Activated B cell treated with CpG ODN at 0.5 μM for 24 hours (primary cell): ENCODE measurements around the gene ADARB2. TPM values are rescaled to one million over a fixed set of nuclear protein-coding genes. Genes with fewer than 3 reads are reported as not detected.

Source experiments
- ATAC-seq: fragments of 200-7000 bp; cut with Tn5 transposase; one replicate; pipeline ENCODE4 v1.10.0; 2021; ENCODE audit warnings: low read depth, mild to moderate bottlenecking, moderate library complexity
- CTCF ChIA-PET: fragments of 350-600 bp; sonication (Branson Sonifier 250); formaldehyde crosslinking; loops from one replicate; lab custom pipeline; 2021; ENCODE audit warnings: antibody characterized with exemption; lab: Charles Lee
- POLR2A ChIA-PET: fragments of 350-600 bp; sonication (Branson Sonifier 250); formaldehyde crosslinking; loops from one replicate; lab custom pipeline; 2021; ENCODE audit warnings: antibody characterized with exemption; lab: Charles Lee
- DNase-seq: peaks from one replicate; pipeline ENCODE4 v3.0.0; 2022
- H3K27ac Mint-ChIP-seq: one replicate; pipeline ENCODE4 v1.8.0; 2020; ENCODE audit warnings: mixed read lengths
- H3K27me3 Mint-ChIP-seq: one replicate; pipeline ENCODE4 v1.8.0; 2021; ENCODE audit warnings: mixed read lengths
- H3K36me3 Mint-ChIP-seq: one replicate; pipeline ENCODE4 v1.8.0; 2021; ENCODE audit warnings: low read depth, mixed read lengths
- H3K4me1 Mint-ChIP-seq: one replicate; pipeline ENCODE4 v1.8.0; 2021; ENCODE audit warnings: mixed read lengths
- H3K4me3 Mint-ChIP-seq: one replicate; pipeline ENCODE4 v1.8.0; 2020; ENCODE audit warnings: mild to moderate bottlenecking, mixed read lengths
- H3K9me3 Mint-ChIP-seq: one replicate; pipeline ENCODE4 v1.8.0; 2020; ENCODE audit warnings: mixed read lengths
- intact Hi-C: fragments of 100-400 bp; cut with micrococcal nuclease; formaldehyde crosslinking; loops from one replicate; pipeline ENCODE4 v1.15.1; 2024
- total RNA-seq: library from RNA; stranded (reverse); gene quantifications from 2 replicates; pipeline ENCODE4 v1.2.3, GENCODE V29; 2022
- TF ChIP-seq, protein P1 (sequence below): fragments of 200-600 bp; IDR thresholded peaks from one replicate; pipeline ENCODE4 v1.8.0; 2022; ENCODE audit warnings: antibody characterized with exemption, mild to moderate bottlenecking

Gene ADARB2
- total RNA-seq, 1 donor from 2014 or later, result 0.11 TPM

DNA sequence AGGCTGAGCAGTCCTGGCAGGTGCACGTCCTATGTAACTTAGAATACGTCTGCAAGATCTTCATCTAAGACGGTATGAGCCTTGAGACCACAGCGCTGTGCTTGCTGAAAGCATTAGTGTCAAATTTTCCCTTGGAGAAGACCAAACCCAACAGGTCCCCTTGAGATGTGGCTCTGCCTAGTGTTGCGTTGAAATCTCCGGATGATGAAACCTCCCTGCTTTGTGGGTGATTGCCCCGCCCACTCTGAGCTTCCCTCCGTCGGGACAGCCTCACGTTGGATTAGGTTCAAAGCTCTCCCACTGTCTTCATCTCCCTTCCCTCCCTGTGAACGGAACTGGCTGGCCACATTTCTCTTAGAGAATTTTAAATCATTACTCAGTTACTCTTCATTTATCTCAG lies 102.0 kb downstream of the ADARB2 start:
- TF ChIP-seq, protein P1, sequence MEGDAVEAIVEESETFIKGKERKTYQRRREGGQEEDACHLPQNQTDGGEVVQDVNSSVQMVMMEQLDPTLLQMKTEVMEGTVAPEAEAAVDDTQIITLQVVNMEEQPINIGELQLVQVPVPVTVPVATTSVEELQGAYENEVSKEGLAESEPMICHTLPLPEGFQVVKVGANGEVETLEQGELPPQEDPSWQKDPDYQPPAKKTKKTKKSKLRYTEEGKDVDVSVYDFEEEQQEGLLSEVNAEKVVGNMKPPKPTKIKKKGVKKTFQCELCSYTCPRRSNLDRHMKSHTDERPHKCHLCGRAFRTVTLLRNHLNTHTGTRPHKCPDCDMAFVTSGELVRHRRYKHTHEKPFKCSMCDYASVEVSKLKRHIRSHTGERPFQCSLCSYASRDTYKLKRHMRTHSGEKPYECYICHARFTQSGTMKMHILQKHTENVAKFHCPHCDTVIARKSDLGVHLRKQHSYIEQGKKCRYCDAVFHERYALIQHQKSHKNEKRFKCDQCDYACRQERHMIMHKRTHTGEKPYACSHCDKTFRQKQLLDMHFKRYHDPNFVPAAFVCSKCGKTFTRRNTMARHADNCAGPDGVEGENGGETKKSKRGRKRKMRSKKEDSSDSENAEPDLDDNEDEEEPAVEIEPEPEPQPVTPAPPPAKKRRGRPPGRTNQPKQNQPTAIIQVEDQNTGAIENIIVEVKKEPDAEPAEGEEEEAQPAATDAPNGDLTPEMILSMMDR, result no peak
- no peak overlapping the region for H3K27ac Mint-ChIP-seq
- DNase-seq, result no peak
- no peak for ATAC-seq
- ChIA-PET POLR2A (no interaction called here), CTCF (no interaction called here)
- H3K4me3 Mint-ChIP-seq, result no peak overlapping the region
- intact Hi-C loops, result no loop called here
- H3K4me1 Mint-ChIP-seq, result no peaks in the 10 kb centered on the region
- peaks cover 19% of the 10 kb centered on the region for H3K27me3 Mint-ChIP-seq
- no peaks in the 10 kb centered on the region for H3K9me3 Mint-ChIP-seq
- no peaks in the 10 kb centered on the region for H3K36me3 Mint-ChIP-seq

DNA sequence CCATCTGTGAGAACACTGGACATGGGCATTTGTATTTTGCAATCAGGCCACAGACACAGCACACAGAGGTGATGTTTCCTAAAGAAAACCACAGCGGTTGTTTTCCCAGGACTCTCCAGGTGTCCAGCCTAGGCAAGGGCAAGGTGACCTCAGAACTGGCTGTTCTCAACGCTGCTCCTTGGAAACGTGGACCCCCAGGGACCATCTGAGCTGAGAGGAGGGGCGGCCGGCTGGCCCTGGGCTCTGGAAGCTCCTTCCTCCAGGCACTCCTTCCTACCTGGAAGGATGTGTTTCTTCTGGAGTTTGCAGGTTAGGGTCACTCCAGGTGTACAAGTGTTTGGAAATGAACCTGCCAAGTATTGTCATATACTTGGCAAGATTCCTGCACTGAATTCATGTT lies 103.1 kb downstream of the ADARB2 start:
- CTCF ChIA-PET, result no interaction called here
- peaks cover 7% of the 10 kb centered on the region for H3K4me1 Mint-ChIP-seq

DNA sequence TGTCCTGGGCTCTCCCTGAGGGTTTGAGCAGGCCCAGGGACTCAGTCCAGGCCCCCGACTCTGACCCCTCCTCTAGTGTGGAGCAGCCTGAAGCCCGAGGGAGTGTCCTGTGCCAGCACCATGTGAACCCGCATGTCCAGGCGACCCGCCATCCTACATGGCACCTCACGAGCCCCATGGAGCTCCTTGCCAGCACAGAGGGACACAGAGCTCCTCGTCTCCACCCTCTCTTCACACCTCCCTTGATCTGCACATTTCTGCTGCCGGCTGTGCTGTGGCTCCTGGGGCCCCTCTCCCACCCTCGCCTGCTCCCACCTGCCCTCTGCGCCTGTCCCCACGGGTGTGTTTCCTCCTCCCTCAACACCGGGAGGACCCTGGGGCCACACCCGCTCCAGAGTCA lies 103.5 kb downstream of the ADARB2 start:
- Mint-ChIP-seq H3K9me3 (no peaks in the 10 kb centered on the region), H3K27me3 (peaks cover 24% of the 10 kb centered on the region), H3K4me1 (peaks cover 7% of the 10 kb centered on the region), H3K27ac (no peak overlapping the region), H3K36me3 (no peaks in the 10 kb centered on the region), H3K4me3 (no peak overlapping the region)
- DNase-seq (no peak), ATAC-seq (no peak)
- TF ChIP-seq, protein P1, result no peak
- intact Hi-C loops, result no loop called here
- ChIA-PET POLR2A (no interaction called here), CTCF (no interaction called here)

More for the DNA sequence above, 103.1 kb downstream of the ADARB2 start:
- Mint-ChIP-seq H3K27me3 (peaks cover 24% of the 10 kb centered on the region), H3K36me3 (no peaks in the 10 kb centered on the region), H3K4me3 (no peak overlapping the region), H3K9me3 (no peaks in the 10 kb centered on the region), H3K27ac (no peak overlapping the region)
- POLR2A ChIA-PET, result no interaction called here
- intact Hi-C loops, result no loop called here
- no peak for DNase-seq
- no peak for ATAC-seq
- TF ChIP-seq, protein P1, result no peak

DNA sequence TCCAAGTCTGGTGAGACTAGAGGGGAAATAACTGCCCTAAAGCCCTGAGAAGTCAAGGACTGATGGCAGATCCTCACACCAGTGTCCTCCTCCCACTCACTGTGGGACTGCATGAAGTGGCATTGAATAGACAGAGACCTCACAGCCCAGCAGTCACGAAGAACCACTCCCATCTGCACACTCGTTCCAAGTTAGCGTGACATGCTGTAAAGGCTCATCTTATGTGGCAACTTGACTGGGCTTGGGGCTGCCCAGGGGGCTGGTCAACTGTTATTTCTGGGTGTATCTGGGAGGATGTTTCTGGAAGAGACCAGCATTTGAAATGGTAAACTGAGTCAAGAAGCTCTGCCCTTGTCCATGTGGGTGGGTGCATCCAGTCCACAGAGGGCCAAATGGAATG lies 104.7 kb downstream of the ADARB2 start:
- CTCF ChIA-PET, result no interaction called here
- intact Hi-C loops, result no loop called here

DNA sequence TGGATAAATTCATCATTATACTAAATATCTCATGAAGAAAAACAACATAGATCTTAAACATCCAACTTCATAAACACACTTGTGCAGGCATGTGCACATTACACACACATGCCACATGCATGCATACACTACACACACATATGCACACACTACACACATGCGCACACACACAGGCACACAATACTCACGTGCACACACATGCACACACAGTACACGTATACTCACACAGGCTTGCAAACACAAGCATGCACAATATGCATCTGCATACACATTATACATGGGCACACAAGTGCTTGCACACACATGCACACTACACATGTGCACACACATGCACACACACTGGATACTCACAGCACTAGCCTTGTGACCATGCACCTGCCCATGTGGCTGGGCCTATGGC lies 105.2 kb downstream of the ADARB2 start:
- intact Hi-C loops, result no loop called here
- TF ChIP-seq, protein P1, result no peak
- ATAC-seq (no peak), DNase-seq (no peak)
- Mint-ChIP-seq H3K4me3 (no peak overlapping the region), H3K27me3 (peaks cover 24% of the 10 kb centered on the region), H3K9me3 (no peaks in the 10 kb centered on the region), H3K27ac (no peak overlapping the region), H3K36me3 (no peaks in the 10 kb centered on the region), H3K4me1 (peaks cover 7% of the 10 kb centered on the region)
- CTCF ChIA-PET, result no interaction called here
- POLR2A ChIA-PET, result no interaction called here

More for the DNA sequence above, 104.7 kb downstream of the ADARB2 start:
- TF ChIP-seq, protein P1, result no peak
- DNase-seq (no peak), ATAC-seq (no peak)
- Mint-ChIP-seq H3K27me3 (peaks cover 24% of the 10 kb centered on the region), H3K9me3 (no peaks in the 10 kb centered on the region), H3K36me3 (no peaks in the 10 kb centered on the region), H3K4me3 (no peak overlapping the region), H3K27ac (no peak overlapping the region), H3K4me1 (peaks cover 7% of the 10 kb centered on the region)
- POLR2A ChIA-PET, result no interaction called here
